Left ventricle myocardium inferior (tissue), 1 donor: ENCODE data around the gene DGUOK. TPM values are rescaled to one million over a fixed set of nuclear protein-coding genes. Genes with fewer than 3 reads are reported as not detected.

Experiments
- DNase-seq: peaks from one replicate; pipeline ENCODE4 v3.0.0-alpha.2; 2020
- H3K27ac ChIP-seq: fragments of 200-600 bp; replicated peaks from 2 replicates; pipeline ENCODE4 v1.8.0; 2021
- H3K27me3 ChIP-seq: fragments of 200-600 bp; 2 replicates; pipeline ENCODE4 v1.8.0; 2021; ENCODE audit warnings: low read depth
- H3K36me3 ChIP-seq: fragments of 200-600 bp; 2 replicates; pipeline ENCODE4 v1.8.0; 2021
- H3K4me1 ChIP-seq: fragments of 200-600 bp; 2 replicates; pipeline ENCODE4 v1.8.0; 2021
- H3K4me3 ChIP-seq: fragments of 200-600 bp; 2 replicates; pipeline ENCODE4 v1.8.0; 2021; ENCODE audit warnings: mild to moderate bottlenecking, moderate library complexity
- H3K9me3 ChIP-seq: fragments of 200-600 bp; replicated peaks from 2 replicates; pipeline ENCODE4 v1.8.0; 2021
- intact Hi-C: fragments of 100-400 bp; cut with micrococcal nuclease; formaldehyde crosslinking; loops from one replicate; pipeline ENCODE4 v1.11.0; 2022
- total RNA-seq: library from RNA; stranded (reverse); fragmentation: NEBNext Ultra II Directional; extraction: Animal tissue kit (Norgen Biotek cat#: 25700); gene quantifications from one replicate; pipeline ENCODE4 v1.2.1, GENCODE V29; 2021
- TF ChIP-seq, protein P1 (sequence below): fragments of 200-600 bp; IDR thresholded peaks from 2 replicates; pipeline ENCODE4 v1.8.0; 2021; ENCODE audit warnings: antibody characterized with exemption, mild to moderate bottlenecking, borderline replicate concordance
- donor health status: DM: no; HTN: yes; CAD: no; lungs with severe emphysema.

Gene DGUOK
- total RNA-seq, 1 donor from 2014 or later, result 21.9 TPM

DNA sequence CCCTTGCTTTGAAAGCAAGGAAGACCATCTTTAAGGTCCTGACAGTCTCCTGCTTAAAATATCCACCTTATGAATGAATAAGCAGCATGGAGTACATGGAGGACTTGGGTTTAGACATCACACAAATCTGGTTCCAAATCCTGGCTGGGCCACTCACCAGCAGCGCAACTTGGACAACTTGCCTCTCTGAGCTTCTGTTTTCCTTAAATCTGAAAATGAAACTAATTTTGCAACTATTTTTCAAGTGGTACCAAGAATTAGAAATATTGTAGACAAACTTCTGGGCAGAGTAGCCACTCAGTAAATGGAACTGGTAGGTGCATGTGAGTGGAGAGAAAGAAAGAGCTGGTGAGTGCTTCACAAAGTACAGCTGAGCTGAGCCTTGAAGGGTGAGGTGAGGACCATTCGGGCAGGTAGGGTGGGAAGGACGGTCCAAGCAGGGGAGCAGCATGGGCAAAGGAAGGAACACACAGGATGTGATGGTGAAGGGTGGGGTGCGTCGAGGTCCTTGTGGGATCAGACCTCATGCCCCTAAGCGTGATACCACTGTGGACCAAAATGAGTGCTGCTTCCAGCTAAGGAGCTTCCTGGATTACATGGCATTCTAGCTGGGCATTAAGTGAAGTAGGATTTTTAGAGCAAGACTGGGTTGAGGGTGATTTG, 43.6 kb downstream of the DGUOK start:
- H3K36me3 ChIP-seq, result no peaks in the 10 kb centered on the region
- intact Hi-C loops, result no loop called here
- H3K4me3 ChIP-seq, result peak overlapping the region; percentile 25
- peak overlapping the region; percentile 73 for H3K27ac ChIP-seq
- no peak for DNase-seq
- peaks cover 19% of the 10 kb centered on the region for H3K4me1 ChIP-seq
- no peaks in the 10 kb centered on the region for H3K9me3 ChIP-seq
- TF ChIP-seq, protein P1, sequence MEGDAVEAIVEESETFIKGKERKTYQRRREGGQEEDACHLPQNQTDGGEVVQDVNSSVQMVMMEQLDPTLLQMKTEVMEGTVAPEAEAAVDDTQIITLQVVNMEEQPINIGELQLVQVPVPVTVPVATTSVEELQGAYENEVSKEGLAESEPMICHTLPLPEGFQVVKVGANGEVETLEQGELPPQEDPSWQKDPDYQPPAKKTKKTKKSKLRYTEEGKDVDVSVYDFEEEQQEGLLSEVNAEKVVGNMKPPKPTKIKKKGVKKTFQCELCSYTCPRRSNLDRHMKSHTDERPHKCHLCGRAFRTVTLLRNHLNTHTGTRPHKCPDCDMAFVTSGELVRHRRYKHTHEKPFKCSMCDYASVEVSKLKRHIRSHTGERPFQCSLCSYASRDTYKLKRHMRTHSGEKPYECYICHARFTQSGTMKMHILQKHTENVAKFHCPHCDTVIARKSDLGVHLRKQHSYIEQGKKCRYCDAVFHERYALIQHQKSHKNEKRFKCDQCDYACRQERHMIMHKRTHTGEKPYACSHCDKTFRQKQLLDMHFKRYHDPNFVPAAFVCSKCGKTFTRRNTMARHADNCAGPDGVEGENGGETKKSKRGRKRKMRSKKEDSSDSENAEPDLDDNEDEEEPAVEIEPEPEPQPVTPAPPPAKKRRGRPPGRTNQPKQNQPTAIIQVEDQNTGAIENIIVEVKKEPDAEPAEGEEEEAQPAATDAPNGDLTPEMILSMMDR, result no peak
- no peaks in the 10 kb centered on the region for H3K27me3 ChIP-seq

DNA sequence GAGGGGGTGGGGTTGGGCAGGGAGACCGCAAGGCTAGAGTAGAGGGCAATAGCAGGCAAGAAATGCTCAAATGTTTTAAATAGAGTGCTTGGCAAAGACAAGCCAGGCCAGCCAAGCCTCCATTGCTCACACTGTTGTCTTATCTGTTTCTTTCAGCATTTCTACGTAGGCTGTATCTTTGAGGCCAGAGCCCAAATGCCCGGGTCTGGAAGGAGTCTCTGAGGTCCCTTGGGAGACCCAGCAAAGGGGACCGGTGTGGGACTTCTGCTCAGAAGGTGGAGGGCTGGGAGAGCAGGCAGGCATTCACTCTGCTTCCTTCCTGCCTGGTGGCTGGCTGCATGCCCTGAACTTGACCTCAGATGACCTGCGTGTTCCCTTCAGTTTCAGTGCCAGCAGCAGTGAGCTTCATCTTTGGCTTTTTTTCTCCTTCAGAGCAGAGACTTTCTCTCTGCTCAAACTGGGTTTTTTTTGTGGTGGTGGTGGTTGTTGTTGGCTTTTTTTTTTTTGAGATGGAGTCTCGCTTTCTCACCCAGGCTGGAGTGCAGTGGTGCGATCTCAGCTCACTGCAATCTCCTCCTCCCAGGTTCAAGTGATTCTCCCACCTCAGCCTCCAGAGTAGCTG, 44.3 kb downstream of the DGUOK start:
- Histone ChIP-seq H3K4me1 (peaks cover 19% of the 10 kb centered on the region), H3K27ac (peak overlapping the region; percentile 73), H3K4me3 (peak overlapping the region; percentile 25), H3K27me3 (no peaks in the 10 kb centered on the region), H3K9me3 (no peaks in the 10 kb centered on the region), H3K36me3 (no peaks in the 10 kb centered on the region)
- intact Hi-C loops, result no loop called here
- peak; percentile 83 for DNase-seq
- TF ChIP-seq, protein P1, result no peak

DNA sequence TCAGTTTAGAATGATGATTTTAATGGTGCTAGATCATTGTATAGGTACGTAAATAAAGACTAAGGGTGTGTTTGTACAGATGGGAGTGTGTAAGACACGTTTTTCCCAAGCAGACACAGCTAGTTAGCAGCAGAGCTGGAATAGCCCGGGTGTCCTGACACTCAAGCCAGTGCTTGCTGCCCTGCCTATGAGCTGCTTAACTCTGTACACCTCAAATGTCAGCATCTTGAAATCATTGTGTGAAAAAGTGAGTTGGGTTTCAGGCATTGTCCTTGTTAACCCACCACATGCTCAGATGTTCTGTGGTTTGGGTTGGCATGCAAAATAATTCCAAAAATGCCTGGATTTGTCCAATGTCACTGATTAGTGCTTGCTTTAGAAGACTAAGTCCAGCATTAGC, 45.0 kb downstream of the DGUOK start:
- peak overlapping the region; percentile 73 for H3K27ac ChIP-seq
- H3K4me3 ChIP-seq, result no peak overlapping the region
- intact Hi-C loops, result no loop called here
- DNase-seq, result no peak
- no peaks in the 10 kb centered on the region for H3K36me3 ChIP-seq
- no peaks in the 10 kb centered on the region for H3K27me3 ChIP-seq
- TF ChIP-seq, protein P1, result no peak
- peaks cover 19% of the 10 kb centered on the region for H3K4me1 ChIP-seq
- H3K9me3 ChIP-seq, result no peaks in the 10 kb centered on the region

DNA sequence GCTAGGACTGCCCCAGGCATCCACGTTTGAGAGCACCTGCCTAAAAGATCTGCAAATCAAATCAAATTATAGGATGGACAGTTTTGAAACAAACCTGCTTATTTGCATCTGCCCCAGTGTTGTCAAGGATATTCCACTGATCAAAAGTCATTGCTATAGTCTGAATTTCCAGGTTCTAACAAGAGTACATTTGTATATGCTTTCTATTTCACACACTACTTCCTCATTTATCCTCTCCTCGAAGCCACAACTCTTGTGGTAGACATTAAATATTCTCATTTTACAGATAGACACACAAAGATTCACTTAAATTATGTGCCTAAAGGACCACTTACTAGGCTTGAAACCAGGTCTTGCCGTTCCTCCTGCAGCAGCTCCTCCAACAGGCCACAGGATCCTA, 46.2 kb downstream of the DGUOK start:
- Histone ChIP-seq H3K4me3 (no peak overlapping the region), H3K27me3 (no peaks in the 10 kb centered on the region), H3K36me3 (no peaks in the 10 kb centered on the region), H3K9me3 (no peaks in the 10 kb centered on the region), H3K27ac (no peak overlapping the region), H3K4me1 (peaks cover 19% of the 10 kb centered on the region)
- DNase-seq, result no peak
- TF ChIP-seq, protein P1, result no peak
- intact Hi-C loops, result no loop called here

DNA sequence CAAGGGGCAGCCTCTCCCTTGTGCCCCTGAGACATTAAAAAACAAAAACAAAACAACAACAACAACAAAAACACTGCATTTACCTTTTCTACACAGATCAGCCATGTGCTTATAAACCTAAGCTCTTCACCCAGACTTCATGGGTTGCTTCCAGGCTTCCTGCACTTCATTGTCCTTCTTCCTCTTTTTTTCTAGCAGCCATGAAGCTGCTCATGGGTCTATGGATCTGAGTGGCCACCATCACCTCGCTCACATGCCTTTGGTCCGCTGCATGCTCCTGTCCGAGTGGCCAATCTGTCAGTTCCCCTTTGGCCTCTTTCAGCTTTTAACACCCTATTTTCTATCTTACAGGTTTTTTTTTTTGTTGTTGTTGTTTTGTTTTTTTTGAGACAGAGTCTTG, 49.1 kb downstream of the DGUOK start:
- H3K27ac ChIP-seq, result peak overlapping the region; percentile 29
- H3K4me3 ChIP-seq, result no peak overlapping the region
- no peaks in the 10 kb centered on the region for H3K27me3 ChIP-seq
- no peak for DNase-seq
- H3K36me3 ChIP-seq, result no peaks in the 10 kb centered on the region
- H3K9me3 ChIP-seq, result no peaks in the 10 kb centered on the region
- peaks cover 30% of the 10 kb centered on the region for H3K4me1 ChIP-seq
- intact Hi-C loops, result no loop called here
- TF ChIP-seq, protein P1, result no peak
